ENCODE data around the gene PON1.

GRCh38 chr7:95279417-95279816 is 44.9 kb downstream of the PON1 start:
- TF ChIP-seq CTCF (IDR thresholded peaks at IDR 0.05) (no peak), POLR2A (IDR thresholded peaks at IDR 0.05) (no peak)

Data from adrenal gland (tissue), 5 donors.